Effector CD4-positive, alpha-beta T cell (primary cell): ENCODE measurements around the gene CHEK1.
"Not testable (repeated sequence)": the region's sequence is repeated elsewhere in the genome, so short reads cannot be mapped to it uniquely, and the experiment has no call there.

Source experiments
- DNase-seq: peaks from one replicate; pipeline ENCODE4 v3.0.0-alpha.2; 2020

CHEK1 gene

GRCh38 chr11:125701858-125702621, 77.1 kb downstream of the CHEK1 start:
- DNase-seq = no peak

- DNase-seq = not testable (repeated sequence)
Observed at GRCh38 chr11:125704686-125705085, 79.7 kb downstream of the CHEK1 start.

GRCh38 chr11:125720781-125721180, 95.8 kb downstream of the CHEK1 start:
- no peak for DNase-seq

GRCh38 chr11:125724125-125724524, 99.2 kb downstream of the CHEK1 start:
- no peak for DNase-seq
